Fibroblast of the aortic adventitia (primary cell): ENCODE data around the gene IFT25. TPM values are rescaled to one million over a fixed set of nuclear protein-coding genes. Genes with fewer than 3 reads are reported as not detected.

ENCODE experiments used
- DNase-seq: peaks from one replicate; pipeline ENCODE4 v3.0.0-alpha.2; 2010; ENCODE audit warnings: low read depth
- H3K4me3 ChIP-seq: 2 replicates; pipeline ENCODE4 v1.5.1; 2011; ENCODE audit warnings: low read depth, mild to moderate bottlenecking, control low read depth, low read length, moderate library complexity
- CTCF ChIP-seq: IDR thresholded peaks from 2 replicates; pipeline ENCODE4 v1.5.1; 2011; ENCODE audit warnings: mild to moderate bottlenecking, low read length, control low read depth, inconsistent platforms; ENCODE audit not compliant: insufficient read depth
- total RNA-seq: library from RNA; depleted of rRNA; stranded (reverse); fragments of >200 nt; gene quantifications from 2 replicates; pipeline ENCODE4 v1.2.3, GENCODE V29; 2012; ENCODE audit warnings: low replicate concordance

Gene IFT25
- total RNA-seq, 1 donor = 53.4 TPM

GRCh38 chr1:53942127-53942957, 3.2 kb downstream of the IFT25 start:
- no peak for TF ChIP-seq CTCF

GRCh38 chr1:53938136-53938830, 7.2 kb downstream of the IFT25 start:
- TF ChIP-seq CTCF = no peak
- DNase-seq = no peak
- H3K4me3 ChIP-seq = no peak overlapping the region

More at GRCh38 chr1:53942127-53942957, 3.2 kb downstream of the IFT25 start:
- H3K4me3 ChIP-seq = no peak overlapping the region
- DNase-seq = no peak

GRCh38 chr1:53936430-53936829, 9.1 kb downstream of the IFT25 start:
- no peak overlapping the region for H3K4me3 ChIP-seq
- TF ChIP-seq CTCF = no peak
- DNase-seq = no peak

- H3K4me3 ChIP-seq = no peak overlapping the region
- no peak for TF ChIP-seq CTCF
- DNase-seq = no peak
Observed at GRCh38 chr1:53934170-53934765, 11.2 kb downstream of the IFT25 start.

GRCh38 chr1:53931523-53931922, 14.0 kb downstream of the IFT25 start:
- TF ChIP-seq CTCF = no peak
- no peak for DNase-seq
- H3K4me3 ChIP-seq = no peak overlapping the region

- no peak for DNase-seq
- TF ChIP-seq CTCF = no peak
- H3K4me3 ChIP-seq = no peak overlapping the region
Observed at GRCh38 chr1:53930932-53931331, 14.6 kb downstream of the IFT25 start.
